Right atrium auricular region (tissue), 2 donors: ENCODE data around the gene SUSD5. TPM values are rescaled to one million over a fixed set of nuclear protein-coding genes. Genes with fewer than 3 reads are reported as not detected.

Source experiments
- DNase-seq: peaks from one replicate; pipeline ENCODE4 v3.0.0-alpha.2; 2019; ENCODE audit warnings: low spot score
- H3K27ac ChIP-seq, 2 donors: fragments of 200-600 bp; sonication (generic); 1 replicate in 1 of 2; 2 replicates in 1 of 2; pipeline ENCODE4 v1.5.1; 2016 to 2019
- H3K27me3 ChIP-seq, 2 donors: fragments of 200-600 bp; sonication (generic); one replicate each; pipeline versions ENCODE4 v1.5.1 to v1.6.0; 2017 to 2019
- H3K36me3 ChIP-seq: fragments of 200-600 bp; sonication (generic); one replicate; pipeline ENCODE4 v1.5.1; 2016
- H3K4me1 ChIP-seq, 2 donors: fragments of 200-600 bp; sonication (generic); one replicate each; pipeline versions ENCODE4 v1.5.1 to v1.6.0; 2017 to 2019
- H3K4me3 ChIP-seq, 2 donors: fragments of 200-600 bp; sonication (generic); 1 replicate in 1 of 2; 2 replicates in 1 of 2; pipeline ENCODE4 v1.5.1; 2017 to 2019; ENCODE audit warnings: mild to moderate bottlenecking in 1 of 2, moderate library complexity in 1 of 2
- H3K9me3 ChIP-seq, 2 donors: fragments of 200-600 bp; sonication (generic); one replicate each; pipeline ENCODE4 v1.5.1; 2019
- CTCF ChIP-seq, 2 donors: fragments of 200-600 bp; sonication (generic); IDR thresholded peaks; one replicate each; pipeline ENCODE4 v1.5.1; 2019; ENCODE audit warnings: antibody characterized with exemption in 2 of 2
- total RNA-seq, 2 donors: library from RNA; depleted of rRNA; stranded (reverse); fragments of >200 nt; gene quantifications; one replicate each; pipeline ENCODE4 v1.1.0, GENCODE V29; 2016

The SUSD5 gene
- total RNA-seq, 2 donors from 2014 or later = 1.1 to 1.7 TPM

- Histone ChIP-seq H3K36me3 (no peaks in the 10 kb centered on the region), H3K4me1 (no peaks in the 10 kb centered on the region), H3K9me3 (no peaks in the 10 kb centered on the region), H3K27ac (no peak overlapping the region), H3K4me3 (no peak overlapping the region), H3K27me3 (no peaks in the 10 kb centered on the region)
- no peak for TF ChIP-seq CTCF (IDR thresholded peaks at IDR 0.05)
- DNase-seq = no peak
These were observed 59.4 kb downstream of the SUSD5 start for GRCh38 chr3:33159234-33159633.

- H3K27ac ChIP-seq = no peak overlapping the region
- DNase-seq = no peak
- no peaks in the 10 kb centered on the region for H3K27me3 ChIP-seq
- TF ChIP-seq CTCF (IDR thresholded peaks at IDR 0.05) = no peak
- H3K9me3 ChIP-seq = no peaks in the 10 kb centered on the region
- H3K36me3 ChIP-seq = no peaks in the 10 kb centered on the region
- H3K4me1 ChIP-seq = no peaks in the 10 kb centered on the region
- no peak overlapping the region for H3K4me3 ChIP-seq
These were observed 63.3 kb downstream of the SUSD5 start for GRCh38 chr3:33155301-33155700.

GRCh38 chr3:33153782-33154181 lies 64.8 kb downstream of the SUSD5 start:
- TF ChIP-seq CTCF (IDR thresholded peaks at IDR 0.05) = no peak
- H3K36me3 ChIP-seq = no peaks in the 10 kb centered on the region
- no peak overlapping the region for H3K4me3 ChIP-seq
- no peak overlapping the region for H3K27ac ChIP-seq
- no peaks in the 10 kb centered on the region for H3K27me3 ChIP-seq
- no peaks in the 10 kb centered on the region for H3K4me1 ChIP-seq
- no peak for DNase-seq
- no peaks in the 10 kb centered on the region for H3K9me3 ChIP-seq

DNA sequence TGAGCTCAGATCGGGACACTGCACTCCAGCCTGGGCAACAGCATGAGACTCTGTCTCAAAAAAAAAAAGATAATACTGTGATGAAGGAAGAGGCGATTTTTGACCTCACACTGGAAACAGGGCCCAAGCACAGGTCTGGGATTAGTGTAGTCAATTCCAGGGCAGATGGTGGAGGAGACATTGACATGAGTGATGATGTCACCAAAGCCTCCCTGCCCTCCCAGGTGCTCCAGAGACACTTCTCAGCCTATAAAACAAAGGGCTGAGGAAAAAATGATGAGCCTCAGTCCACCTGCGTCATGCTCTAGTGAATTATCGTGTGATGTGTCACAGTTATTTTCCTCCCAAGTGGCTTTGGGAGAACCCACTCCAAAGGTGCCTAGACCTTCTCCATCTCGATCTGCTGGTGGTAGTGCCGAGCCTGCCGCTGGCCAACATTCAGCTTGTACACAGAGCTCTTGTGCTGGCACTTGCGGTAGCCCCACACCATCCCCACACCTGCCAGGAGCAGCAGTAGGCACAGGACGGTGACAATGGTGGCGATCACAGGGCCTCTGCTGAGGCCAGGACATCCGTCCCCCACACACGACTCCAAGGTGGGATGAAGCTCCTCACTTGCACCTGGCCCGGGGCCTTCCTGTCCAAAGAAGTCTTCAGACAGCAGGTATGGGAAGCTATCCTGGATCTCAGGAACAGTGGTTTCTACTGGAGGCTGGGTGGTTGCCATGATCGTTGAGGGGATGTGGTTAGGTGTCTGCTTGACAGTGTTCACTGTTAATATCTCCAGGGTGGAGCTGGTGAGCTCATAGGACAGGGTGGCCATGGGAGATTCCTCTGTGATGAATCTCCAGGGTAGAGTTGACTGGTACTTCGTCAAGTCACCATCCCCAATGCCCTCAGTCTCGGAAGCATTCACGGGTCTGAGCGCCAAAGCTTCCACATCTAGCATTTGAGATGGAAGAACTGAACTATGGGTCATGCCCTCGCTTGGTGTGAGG lies 65.9 kb downstream of the SUSD5 start:
- no peak overlapping the region for H3K4me3 ChIP-seq
- DNase-seq = no peak
- H3K9me3 ChIP-seq = no peaks in the 10 kb centered on the region
- H3K27me3 ChIP-seq = no peaks in the 10 kb centered on the region
- H3K27ac ChIP-seq = no peak overlapping the region
- H3K4me1 ChIP-seq = no peaks in the 10 kb centered on the region
- H3K36me3 ChIP-seq = no peaks in the 10 kb centered on the region
- no peak for TF ChIP-seq CTCF (IDR thresholded peaks at IDR 0.05)

DNA sequence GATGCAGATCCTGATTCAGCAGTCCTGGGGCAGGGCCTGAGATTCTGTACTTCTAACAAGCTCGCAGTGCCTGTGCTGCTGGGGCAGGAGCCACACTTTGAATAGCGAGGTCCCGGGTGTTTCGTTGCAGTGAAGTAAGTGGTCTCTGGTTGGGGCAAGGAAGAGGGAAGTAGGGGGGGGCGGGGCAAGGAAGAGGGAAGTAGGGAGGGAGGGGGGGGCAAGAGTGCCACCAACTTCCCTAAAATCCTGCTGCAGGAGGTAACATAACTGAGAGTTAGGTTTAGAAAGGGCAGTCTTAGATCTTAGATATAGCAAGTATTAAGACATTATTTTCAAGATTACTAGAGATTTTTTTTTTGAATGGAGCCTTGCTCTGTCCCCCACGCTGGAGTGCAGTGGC lies 69.3 kb downstream of the SUSD5 start:
- no peak for DNase-seq
- Histone ChIP-seq H3K4me1 (peaks cover 0 to 5% of the 10 kb centered on the region in 2 donors), H3K9me3 (no peaks in the 10 kb centered on the region), H3K36me3 (peaks cover 7% of the 10 kb centered on the region), H3K27me3 (no peaks in the 10 kb centered on the region), H3K27ac (no peak overlapping the region), H3K4me3 (no peak overlapping the region)
- no peak for TF ChIP-seq CTCF (IDR thresholded peaks at IDR 0.05)
